ENCODE measurements around the gene FOXJ3. TPM values are rescaled to one million over a fixed set of nuclear protein-coding genes. Genes with fewer than 3 reads are reported as not detected.

Gene FOXJ3
- total RNA-seq, 1 donor from 2014 or later: 62.1 TPM

- DNase-seq (ENCODE audit: low spot score): no peak
These were observed 23.1 kb downstream of the FOXJ3 start for GRCh38 chr1:42311897-42312296.

- no peak for DNase-seq (ENCODE audit: low spot score)
These were observed 23.9 kb downstream of the FOXJ3 start for GRCh38 chr1:42311138-42311537.

GRCh38 chr1:42306977-42307376 lies 28.1 kb downstream of the FOXJ3 start:
- DNase-seq (ENCODE audit: low spot score): no peak

- no peak for DNase-seq (ENCODE audit: low spot score)
These were observed 29.4 kb downstream of the FOXJ3 start for GRCh38 chr1:42305639-42306038.

- no peak for DNase-seq (ENCODE audit: low spot score)
These were observed 33.0 kb downstream of the FOXJ3 start for GRCh38 chr1:42302034-42302433.

- no peak for DNase-seq (ENCODE audit: low spot score)
These were observed 36.5 kb downstream of the FOXJ3 start for GRCh38 chr1:42298520-42298919.

- no peak for DNase-seq (ENCODE audit: low spot score)
These were observed 39.2 kb downstream of the FOXJ3 start for GRCh38 chr1:42295816-42296215.

GRCh38 chr1:42290130-42290529 lies 44.9 kb downstream of the FOXJ3 start:
- DNase-seq (ENCODE audit: low spot score): no peak

GRCh38 chr1:42288311-42288985 lies 46.6 kb downstream of the FOXJ3 start:
- DNase-seq (ENCODE audit: low spot score): no peak

- DNase-seq (ENCODE audit: low spot score): no peak
These were observed 52.0 kb downstream of the FOXJ3 start for GRCh38 chr1:42282867-42283583.

GRCh38 chr1:42282024-42282579 lies 52.9 kb downstream of the FOXJ3 start:
- no peak for DNase-seq (ENCODE audit: low spot score)

GRCh38 chr1:42280821-42281220 lies 54.2 kb downstream of the FOXJ3 start:
- DNase-seq (ENCODE audit: low spot score): no peak

- DNase-seq (ENCODE audit: low spot score): no peak
These were observed 56.0 kb downstream of the FOXJ3 start for GRCh38 chr1:42279055-42279454.

GRCh38 chr1:42272920-42273319 lies 62.1 kb downstream of the FOXJ3 start:
- no peak for DNase-seq (ENCODE audit: low spot score)

GRCh38 chr1:42267904-42268303 lies 67.1 kb downstream of the FOXJ3 start:
- no peak for DNase-seq (ENCODE audit: low spot score)

GRCh38 chr1:42266253-42267135 lies 68.5 kb downstream of the FOXJ3 start:
- no peak for DNase-seq (ENCODE audit: low spot score)

- DNase-seq (ENCODE audit: low spot score): no peak
These were observed 70.4 kb downstream of the FOXJ3 start for GRCh38 chr1:42264511-42265190.

GRCh38 chr1:42263019-42263418 lies 72.0 kb downstream of the FOXJ3 start:
- no peak for DNase-seq (ENCODE audit: low spot score)

GRCh38 chr1:42260376-42261070 lies 74.5 kb downstream of the FOXJ3 start:
- no peak for DNase-seq (ENCODE audit: low spot score)

GRCh38 chr1:42259739-42260064 lies 75.3 kb downstream of the FOXJ3 start:
- no peak for DNase-seq (ENCODE audit: low spot score)
